HL-60 (cell line): Measurements from ENCODE around the gene POLD2.

ENCODE experiments used
- CTCF ChIP-seq: IDR thresholded peaks from one replicate; pipeline ENCODE4 v1.5.1; 2011; ENCODE audit warnings: low read length, control low read depth, inconsistent platforms; ENCODE audit not compliant: insufficient read depth
- GABPA ChIP-seq: IDR thresholded peaks from 2 replicates; pipeline ENCODE4 v1.6.1; 2012; ENCODE audit warnings: low read depth
- POLR2AphosphoS5 ChIP-seq: IDR thresholded peaks from 2 replicates; pipeline ENCODE4 v1.6.1; 2012; ENCODE audit warnings: low read depth
- REST ChIP-seq: IDR thresholded peaks from 2 replicates; pipeline ENCODE4 v1.6.1; 2012; ENCODE audit warnings: low read depth; ENCODE audit not compliant: insufficient replicate concordance
- SPI1 ChIP-seq: IDR thresholded peaks from 2 replicates; pipeline ENCODE4 v1.6.1; 2012; ENCODE audit warnings: low read depth, mild to moderate bottlenecking, borderline replicate concordance

GRCh38 chr7:44076101-44076895 lies 47.0 kb downstream of the POLD2 start:
- TF ChIP-seq GABPA (no peak), POLR2AphosphoS5 (no peak), CTCF (no peak), REST (no peak), SPI1 (no peak)
